ENCODE measurements around the gene GPR15LG. TPM values are rescaled to one million over a fixed set of nuclear protein-coding genes. Genes with fewer than 3 reads are reported as not detected.
A peak's percentile ranks its signal among the peaks of the same experiment; 100 is the strongest.

Gene GPR15LG
- total and polyA plus RNA-seq, 10 of the 15 experiments (the other 5 are each of a cell fraction or from before 2014, with no cell fraction given) = 1.1 to 12.2 (median 1.4) TPM

GRCh38 chr10:84171700-84172466 is 1.7 kb upstream of the GPR15LG start (continued):
- TF ChIP-seq YY1 (IDR thresholded peaks at IDR 0.05; ENCODE audit: low read depth, low read length) (peak; percentile 39; the same call in 1 of the 2 replicates), PML (IDR thresholded peaks at IDR 0.05; ENCODE audit: low read length) (peak; percentile 69; the same call in 1 of the 2 replicates), ATF7 (IDR thresholded peaks at IDR 0.05; ENCODE audit: low read depth) (peak; percentile 75), NFIC (IDR thresholded peaks at IDR 0.05; ENCODE audit: low read depth, low read length) (peak; percentile 87), CBX5 (IDR thresholded peaks at IDR 0.05; ENCODE audit: low read depth) (0 out of 2 replicates have a peak, but pooled peaks have one; percentile 38), POLR2AphosphoS5 (IDR thresholded peaks at IDR 0.05; ENCODE audit: low read length) (peak; percentile 82), MEF2B (IDR thresholded peaks at IDR 0.05; ENCODE audit: partially characterized antibody, poor library complexity, severe bottlenecking) (peak; percentile 70), BHLHE40 (IDR thresholded peaks at IDR 0.05; ENCODE audit: borderline replicate concordance in 1 of 2, low read depth in 2 of 2, low read length in 1 of 2) (peak in 1 of 2 experiments; percentile 38; a peak in 1 of 4 replicates), MTA2 (IDR thresholded peaks at IDR 0.05; ENCODE audit: low read depth) (peak; percentile 56; the same call in 1 of the 2 replicates), ATF2 (IDR thresholded peaks at IDR 0.05; ENCODE audit: low read length) (peak; percentile 12; the same call in 1 of the 2 replicates), IKZF2 (IDR thresholded peaks at IDR 0.05) (peak; percentile 58 to 62; a peak in 3 of 4 replicates), SPI1 (IDR thresholded peaks at IDR 0.05; ENCODE audit: borderline replicate concordance, insufficient read depth, low read depth, low read length) (peak; percentile 18; the same call in 1 of the 2 replicates), TARDBP (IDR thresholded peaks at IDR 0.05; ENCODE audit: borderline replicate concordance) (peak; percentile 34; the same call in 1 of the 2 replicates)
- TF ChIP-seq, protein P1, sequence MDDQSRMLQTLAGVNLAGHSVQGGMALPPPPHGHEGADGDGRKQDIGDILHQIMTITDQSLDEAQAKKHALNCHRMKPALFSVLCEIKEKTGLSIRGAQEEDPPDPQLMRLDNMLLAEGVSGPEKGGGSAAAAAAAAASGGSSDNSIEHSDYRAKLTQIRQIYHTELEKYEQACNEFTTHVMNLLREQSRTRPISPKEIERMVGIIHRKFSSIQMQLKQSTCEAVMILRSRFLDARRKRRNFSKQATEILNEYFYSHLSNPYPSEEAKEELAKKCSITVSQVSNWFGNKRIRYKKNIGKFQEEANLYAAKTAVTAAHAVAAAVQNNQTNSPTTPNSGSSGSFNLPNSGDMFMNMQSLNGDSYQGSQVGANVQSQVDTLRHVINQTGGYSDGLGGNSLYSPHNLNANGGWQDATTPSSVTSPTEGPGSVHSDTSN (IDR thresholded peaks at IDR 0.05; ENCODE audit: insufficient replicate concordance, low read depth, low read length) = peak; percentile 75
- TF ChIP-seq, protein P2, sequence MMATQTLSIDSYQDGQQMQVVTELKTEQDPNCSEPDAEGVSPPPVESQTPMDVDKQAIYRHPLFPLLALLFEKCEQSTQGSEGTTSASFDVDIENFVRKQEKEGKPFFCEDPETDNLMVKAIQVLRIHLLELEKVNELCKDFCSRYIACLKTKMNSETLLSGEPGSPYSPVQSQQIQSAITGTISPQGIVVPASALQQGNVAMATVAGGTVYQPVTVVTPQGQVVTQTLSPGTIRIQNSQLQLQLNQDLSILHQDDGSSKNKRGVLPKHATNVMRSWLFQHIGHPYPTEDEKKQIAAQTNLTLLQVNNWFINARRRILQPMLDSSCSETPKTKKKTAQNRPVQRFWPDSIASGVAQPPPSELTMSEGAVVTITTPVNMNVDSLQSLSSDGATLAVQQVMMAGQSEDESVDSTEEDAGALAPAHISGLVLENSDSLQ (IDR thresholded peaks at IDR 0.05) = peak; percentile 92

All from GM12878 (cell line).